HG02981 (cell line): ENCODE measurements around the gene MPND.
"Not testable (repeated sequence)": the region's sequence is repeated elsewhere in the genome, so short reads cannot be mapped to it uniquely, and the experiment has no call there.

Experiments used
- ATAC-seq: cut with Tn5 transposase; IDR thresholded peaks from one replicate; pipeline ENCODE4 v1.9.1; 2021; ENCODE audit warnings: mild to moderate bottlenecking, moderate library complexity; ENCODE audit not compliant: unreplicated experiment

Gene MPND

GRCh38 chr19:4345342-4346019, 2.1 kb downstream of the MPND start:
- no peak for ATAC-seq

- ATAC-seq: no peak
Observed at GRCh38 chr19:4346020-4346383, 2.6 kb downstream of the MPND start.

- ATAC-seq: no peak
Observed at GRCh38 chr19:4347521-4347920, 4.2 kb downstream of the MPND start.

- not testable (repeated sequence) for ATAC-seq
Observed at GRCh38 chr19:4349225-4349624, 5.9 kb downstream of the MPND start.

- ATAC-seq: no peak
Observed at GRCh38 chr19:4350111-4350510, 6.7 kb downstream of the MPND start.

GRCh38 chr19:4350726-4351125, 7.4 kb downstream of the MPND start:
- no peak for ATAC-seq

- no peak for ATAC-seq
Observed at GRCh38 chr19:4352701-4353121, 9.3 kb downstream of the MPND start.

GRCh38 chr19:4354282-4354681, 10.9 kb downstream of the MPND start:
- ATAC-seq: no peak

GRCh38 chr19:4354897-4355296, 11.5 kb downstream of the MPND start:
- no peak for ATAC-seq

- no peak for ATAC-seq
Observed at GRCh38 chr19:4357095-4357797, 13.9 kb downstream of the MPND start.

- ATAC-seq: no peak
Observed at GRCh38 chr19:4357921-4358326, 14.6 kb downstream of the MPND start.

- no peak for ATAC-seq
Observed at GRCh38 chr19:4358709-4359626, 15.6 kb downstream of the MPND start.

GRCh38 chr19:4359627-4360000, 16.3 kb downstream of the MPND start:
- ATAC-seq: no peak

- ATAC-seq: no peak
Observed at GRCh38 chr19:4360081-4360569, 16.8 kb downstream of the MPND start.

GRCh38 chr19:4360641-4361151, 17.3 kb downstream of the MPND start:
- no peak for ATAC-seq

- no peak for ATAC-seq
Observed at GRCh38 chr19:4361152-4362046, 18.0 kb downstream of the MPND start.

- no peak for ATAC-seq
Observed at GRCh38 chr19:4362101-4362828, 18.9 kb downstream of the MPND start.

- no peak for ATAC-seq
Observed at GRCh38 chr19:4362831-4363545, 19.6 kb downstream of the MPND start.
